MCF 10A (cell line): Measurements from ENCODE around the gene OR10A4. TPM values are rescaled to one million over a fixed set of nuclear protein-coding genes. Genes with fewer than 3 reads are reported as not detected.

Experiments
- BruUV-seq: library from RNA; stranded (reverse); fragments of 400-500 nt; replicated peaks from 2 replicates; lab custom pipeline; 2021; lab: Mats Ljungman, UMichigan
- CTCF ChIA-PET: fragments of 300-600 bp; sonication (Branson Sonifier 250); formaldehyde crosslinking; extraction: SDS; loops from one replicate; lab custom pipeline; 2021; ENCODE audit warnings: antibody characterized with exemption, inconsistent platforms; lab: Yijun Ruan, JAX
- POLR2A ChIA-PET: fragments of 300-600, 350-650 bp; sonication (Branson Sonifier 250); formaldehyde crosslinking; extraction: SDS; loops from one replicate; lab custom pipeline; 2020; ENCODE audit warnings: antibody characterized with exemption, inconsistent platforms; lab: Yijun Ruan, JAX
- DNase-seq: peaks from one replicate; pipeline ENCODE4 v3.0.0-alpha.2; 2018; ENCODE audit not compliant: unreplicated experiment
- H3K27ac Mint-ChIP-seq: one replicate; pipeline ENCODE4 v1.8.0; 2022; ENCODE audit warnings: mild to moderate bottlenecking, low read depth, mixed read lengths; ENCODE audit not compliant: unreplicated experiment
- H3K27me3 Mint-ChIP-seq: one replicate; pipeline ENCODE4 v1.8.0; 2022; ENCODE audit warnings: mixed read lengths; ENCODE audit not compliant: insufficient read depth, unreplicated experiment
- H3K36me3 Mint-ChIP-seq: one replicate; pipeline ENCODE4 v1.8.0; 2022; ENCODE audit warnings: mild to moderate bottlenecking, moderate library complexity, mixed read lengths; ENCODE audit not compliant: insufficient read depth, unreplicated experiment
- H3K4me1 Mint-ChIP-seq: one replicate; pipeline ENCODE4 v1.8.0; 2022; ENCODE audit warnings: mixed read lengths; ENCODE audit not compliant: insufficient read depth, unreplicated experiment
- H3K4me3 Mint-ChIP-seq: one replicate; pipeline ENCODE4 v1.8.0; 2022; ENCODE audit warnings: mild to moderate bottlenecking, moderate library complexity, mixed read lengths; ENCODE audit not compliant: unreplicated experiment
- H3K9me3 Mint-ChIP-seq: one replicate; pipeline ENCODE4 v1.8.0; 2022; ENCODE audit warnings: mixed read lengths; ENCODE audit not compliant: unreplicated experiment
- CTCF ChIP-seq: fragments of 200-600 bp; IDR thresholded peaks from one replicate; pipeline ENCODE4 v1.8.0; 2022; ENCODE audit warnings: antibody characterized with exemption, mild to moderate bottlenecking; ENCODE audit not compliant: unreplicated experiment
- intact Hi-C: fragments of 100-400 bp; cut with micrococcal nuclease; formaldehyde crosslinking; loops from 2 replicates; pipeline ENCODE4 v1.14.1; 2022
- total RNA-seq: library from RNA; stranded (reverse); gene quantifications from 2 replicates; pipeline ENCODE4 v1.2.3, GENCODE V29; 2022

OR10A4 gene
- total RNA-seq, 1 experiment from 2014 or later, result not detected

- no peak for TF ChIP-seq CTCF
- ChIA-PET CTCF (interaction anchor here (0.6 to 1.4 kb wide), 2 partner anchors 45 to 81 kb away, joined by 3 to 8 read pairs; no protein-coding TSS in a partner anchor), POLR2A (no interaction called here)
- Mint-ChIP-seq H3K4me1 (peaks cover 15% of the 10 kb centered on the region), H3K36me3 (no peaks in the 10 kb centered on the region), H3K9me3 (no peaks in the 10 kb centered on the region), H3K27ac (no peak overlapping the region), H3K27me3 (no peaks in the 10 kb centered on the region), H3K4me3 (no peak overlapping the region)
- peak; percentile 5 for DNase-seq
- intact Hi-C loops, result no loop called here
- BruUV-seq, result no TSS peak
Measured at GRCh38 chr11:6856871-6857270, 19.6 kb upstream of the OR10A4 start.

- no TSS peak for BruUV-seq
- H3K27ac Mint-ChIP-seq, result no peak within 1 kb of the TSS
- CTCF ChIA-PET, result interaction anchor here (0.6 to 4.5 kb wide), 5 partner anchors 27 to 644 kb away, joined by 3 to 22 read pairs (median 4); no protein-coding TSS in a partner anchor
Measured at GRCh38 chr11:6862961-6863360, 13.5 kb upstream of the OR10A4 start, which contains the start of gene OR10A2. Gene OR10A2, plus strand, starts transcription at chr11:6863057. Its CDS starts 6,698 bp downstream, at chr11:6869755.

GRCh38 chr11:6864438-6864837 is 12.0 kb upstream of the OR10A4 start:
- intact Hi-C loops, result no loop called here
- CTCF ChIA-PET, result interaction anchor here (0.6 to 4.5 kb wide), 3 partner anchors 52 to 460 kb away, joined by 4 to 22 read pairs (median 6); no protein-coding TSS in a partner anchor

More at GRCh38 chr11:6862961-6863360, 13.5 kb upstream of the OR10A4 start, which contains the start of gene OR10A2:
- Mint-ChIP-seq H3K4me1 (peaks cover 5% of the 10 kb centered on the region), H3K9me3 (no peaks in the 10 kb centered on the region), H3K36me3 (no peaks in the 10 kb centered on the region), H3K27me3 (no peaks in the 10 kb centered on the region), H3K4me3 (no peak within 1 kb of the TSS)
- POLR2A ChIA-PET, result no interaction called here
- intact Hi-C loops, result no loop called here
- no peak for TF ChIP-seq CTCF
- DNase-seq, result peak; percentile 30

GRCh38 chr11:6871278-6871677 is 5.1 kb upstream of the OR10A4 start:
- no TSS peak for BruUV-seq
- no peak for TF ChIP-seq CTCF
- POLR2A ChIA-PET, result no interaction called here
- CTCF ChIA-PET, result interaction anchor here (1.0 kb wide), 1 partner anchor 59 kb away, joined by 6 read pairs; no protein-coding TSS in a partner anchor
- DNase-seq, result no peak
- no peak overlapping the region for H3K4me3 Mint-ChIP-seq
- no peak overlapping the region for H3K27ac Mint-ChIP-seq
- no peaks in the 10 kb centered on the region for H3K9me3 Mint-ChIP-seq
- intact Hi-C loops, result no loop called here
- peaks cover 5% of the 10 kb centered on the region for H3K36me3 Mint-ChIP-seq
- H3K4me1 Mint-ChIP-seq, result no peaks in the 10 kb centered on the region
- H3K27me3 Mint-ChIP-seq, result no peaks in the 10 kb centered on the region

More at GRCh38 chr11:6864438-6864837, 12.0 kb upstream of the OR10A4 start:
- Mint-ChIP-seq H3K9me3 (no peaks in the 10 kb centered on the region), H3K4me3 (no peak overlapping the region), H3K4me1 (peaks cover 5% of the 10 kb centered on the region), H3K27ac (no peak overlapping the region), H3K36me3 (no peaks in the 10 kb centered on the region), H3K27me3 (no peaks in the 10 kb centered on the region)
- no peak for DNase-seq
- POLR2A ChIA-PET, result interaction anchor here (0.7 kb wide), 1 partner anchor 691 kb away, joined by 3 read pairs; no protein-coding TSS in a partner anchor
- TF ChIP-seq CTCF, result no peak
- BruUV-seq, result no TSS peak
